ENCODE measurements around the gene FRS2. TPM values are rescaled to one million over a fixed set of nuclear protein-coding genes. Genes with fewer than 3 reads are reported as not detected.

Gene FRS2
- total RNA-seq, 1 experiment from 2014 or later: 33.7 TPM

- Histone ChIP-seq H4K91ac (ENCODE audit: insufficient read length, low read depth, low read length) (no peak overlapping the region), H3K56ac (ENCODE audit: insufficient read length, low read depth, low read length) (no peak overlapping the region), H2BK5ac (ENCODE audit: insufficient read length, low read length) (no peak overlapping the region), H4K8ac (replicated peaks; ENCODE audit: insufficient read length, low read depth, low read length) (no peak overlapping the region), H3K9ac (ENCODE audit: extremely low read depth, insufficient read length, low read length) (no peak overlapping the region), H4K5ac (ENCODE audit: insufficient read length, low read depth, low read length) (no peak overlapping the region), H2BK15ac (ENCODE audit: low read depth, low read length) (no peak overlapping the region), H3K79me2 (ENCODE audit: insufficient read depth, low read length) (peaks cover 6% of the 10 kb centered on the region; the same call in 1 of the 2 replicates), H2AK5ac (ENCODE audit: insufficient read length, low read length) (no peak overlapping the region), H2BK120ac (ENCODE audit: low read depth, low read length, poor library complexity, severe bottlenecking) (no peak overlapping the region), H3K18ac (ENCODE audit: insufficient read length, low read depth, low read length) (no peak overlapping the region), H3K27ac (ENCODE audit: insufficient read length, low read depth, low read length) (no peak overlapping the region), H3T11ph (ENCODE audit: low read length) (no peak overlapping the region), H3K79me1 (ENCODE audit: insufficient read depth, low read depth, low read length, poor library complexity, severe bottlenecking) (no peaks in the 10 kb centered on the region), H3K9me3 (ENCODE audit: control insufficient read depth, low read depth, low read length) (no peaks in the 10 kb centered on the region), H2BK20ac (ENCODE audit: low read depth, low read length, poor library complexity, severe bottlenecking) (no peak overlapping the region), H2AFZ (ENCODE audit: low read length) (no peak overlapping the region), H3K4me1 (ENCODE audit: insufficient read depth, low read length) (peaks cover 3% of the 10 kb centered on the region; the same call in 1 of the 2 replicates), H3K23me2 (ENCODE audit: insufficient read length, low read depth, low read length, poor library complexity, severe bottlenecking) (no peaks in the 10 kb centered on the region), H3K23ac (ENCODE audit: insufficient read length, low read depth, low read length) (no peak overlapping the region), H3K14ac (ENCODE audit: insufficient read depth, low read length) (no peak overlapping the region), H2BK12ac (ENCODE audit: insufficient read length, low read depth, low read length) (no peak overlapping the region), H4K20me1 (ENCODE audit: control insufficient read depth, insufficient read depth, insufficient read length) (no peaks in the 10 kb centered on the region), H3K27me3 (ENCODE audit: insufficient read depth, low read length) (no peaks in the 10 kb centered on the region), H3K4ac (ENCODE audit: low read depth, low read length) (no peak overlapping the region), H3K4me2 (ENCODE audit: insufficient read depth, insufficient read length, low read length) (no peak overlapping the region)
- H3K4me3 Mint-ChIP-seq: no peak overlapping the region
- TF ChIP-seq CTCF (conservative IDR thresholded peaks at IDR 0.05): no peak
- peak overlapping the region in 1 of 3 experiments; percentile 64; a peak in 1 of 7 replicates for H3K27ac Mint-ChIP-seq
- peaks cover 34 to 45% of the 10 kb centered on the region in 2 experiments for H3K4me1 Mint-ChIP-seq
- no CpG with 5 or more reads among the region's 1 CpG for WGBS (ENCODE audit: extremely low coverage, insufficient read length, low lambda C conversion rate)
- DNase-seq: no peak
- H3K27me3 Mint-ChIP-seq (ENCODE audit: low read depth): no peaks in the 10 kb centered on the region
- H3K36me3 Mint-ChIP-seq (ENCODE audit: insufficient read depth in 1 of 3, low read depth in 3 of 3): no peaks in the 10 kb centered on the region
- no peaks in the 10 kb centered on the region for H3K9me3 Mint-ChIP-seq
These were observed 38.4 kb downstream of the FRS2 start for GRCh38 chr12:69508621-69509020.
